OCI-LY7 (cell line): ENCODE results near the gene PARL. TPM values are rescaled to one million over a fixed set of nuclear protein-coding genes. Genes with fewer than 3 reads are reported as not detected.

Experiments used
- Bru-seq: library from RNA; stranded (reverse); fragments of 400-500 nt; gene quantifications from one replicate; lab custom pipeline; 2021; lab: Mats Ljungman, UMichigan
- BruChase-seq, 2 experiments: library from RNA; stranded (reverse); fragments of 400-500 nt; gene quantifications; one replicate each; lab custom pipeline; 2021; lab: Mats Ljungman, UMichigan
- BruUV-seq: library from RNA; stranded (reverse); fragments of 400-500 nt; replicated peaks from 2 replicates; lab custom pipeline; 2021; lab: Mats Ljungman, UMichigan
- CTCF ChIA-PET: fragments of 300-600 bp; sonication (Branson Sonifier 250); formaldehyde crosslinking; loops from one replicate; lab custom pipeline; 2022; ENCODE audit warnings: antibody characterized with exemption; ENCODE audit not compliant: unreplicated experiment; lab: Charles Lee
- POLR2A ChIA-PET: fragments of 300-600 bp; sonication (Branson Sonifier 250); formaldehyde crosslinking; loops from one replicate; lab custom pipeline; 2022; ENCODE audit warnings: antibody characterized with exemption; lab: Charles Lee
- DNase-seq: peaks from one replicate; pipeline ENCODE4 v3.0.0-alpha.2; 2015; ENCODE audit warnings: low spot score
- H2AFZ ChIP-seq: fragments of 200-600 bp; sonication (generic), shearing (Covaris generic); 2 replicates; pipeline ENCODE4 v1.6.1; 2014; ENCODE audit warnings: mild to moderate bottlenecking, antibody characterized with exemption, low read length, moderate library complexity
- H3K27ac ChIP-seq: fragments of 200-600 bp; sonication (generic); 2 replicates; pipeline ENCODE4 v1.5.1; 2014; ENCODE audit warnings: mixed run types, low read depth, mild to moderate bottlenecking, moderate library complexity, low read length, inconsistent platforms; ENCODE audit not compliant: poor library complexity, severe bottlenecking
- H3K36me3 ChIP-seq: fragments of 200-600 bp; sonication (generic); 2 replicates; pipeline ENCODE4 v1.6.1; 2014; ENCODE audit warnings: mild to moderate bottlenecking, antibody characterized with exemption, low read length, moderate library complexity, mixed read lengths; ENCODE audit not compliant: insufficient read depth
- H3K4me1 ChIP-seq: fragments of 200-600 bp; sonication (generic); 2 replicates; pipeline ENCODE4 v1.5.1; 2014; ENCODE audit warnings: mild to moderate bottlenecking, low read length; ENCODE audit not compliant: insufficient read depth, poor library complexity, severe bottlenecking
- H3K4me2 ChIP-seq: fragments of 200-600 bp; sonication (generic); 2 replicates; pipeline ENCODE4 v1.6.1; 2014; ENCODE audit warnings: mild to moderate bottlenecking, low read length
- H3K4me3 ChIP-seq: fragments of 200-600 bp; sonication (generic); 2 replicates; pipeline ENCODE4 v1.5.1; 2014; ENCODE audit warnings: mild to moderate bottlenecking, low read depth, low read length; ENCODE audit not compliant: poor library complexity, severe bottlenecking
- H3K79me2 ChIP-seq: fragments of 200-600 bp; sonication (generic); 2 replicates; pipeline ENCODE4 v1.6.1; 2016; ENCODE audit warnings: low read depth, mild to moderate bottlenecking, low read length, moderate library complexity, mixed read lengths; ENCODE audit not compliant: insufficient read depth
- H3K9me2 ChIP-seq: fragments of 200-600 bp; sonication (generic); 2 replicates; pipeline ENCODE4 v1.6.1; 2016; ENCODE audit warnings: mild to moderate bottlenecking, low read length, mixed read lengths; ENCODE audit not compliant: insufficient read depth
- H3K9me3 ChIP-seq: fragments of 200-600 bp; sonication (generic); 2 replicates; pipeline ENCODE4 v1.6.1; 2014; ENCODE audit warnings: mild to moderate bottlenecking, mixed run types, low read length, mixed read lengths
- H4K20me1 ChIP-seq: fragments of 200-600 bp; sonication (generic); 2 replicates; pipeline ENCODE4 v1.6.1; 2014; ENCODE audit warnings: mild to moderate bottlenecking, antibody characterized with exemption, low read length, moderate library complexity, mixed read lengths; ENCODE audit not compliant: insufficient read depth
- EZH2phosphoT487 ChIP-seq: fragments of 200-600 bp; sonication (generic); IDR thresholded peaks from 2 replicates; pipeline ENCODE4 v1.6.1; 2018; ENCODE audit warnings: low read depth, borderline replicate concordance, mild to moderate bottlenecking, mixed run types, antibody characterized with exemption, low read length, moderate library complexity, mixed read lengths
- intact Hi-C: fragments of 100-400 bp; cut with micrococcal nuclease; formaldehyde crosslinking; loops from one replicate; pipeline ENCODE4 v1.10.0; 2022; ENCODE audit not compliant: unreplicated experiment
- long read RNA-seq: library from polyadenylated mRNA; stranded (forward); transcript quantifications from one replicate; pipeline ENCODE4 v2.0.0, GENCODE V29; 2022
- total RNA-seq, 2 experiments: library from RNA; depleted of rRNA in 1 of 2; stranded (reverse); fragments of >200 nt in 1 of 2; shearing (Covaris generic) in 1 of 2; gene quantifications; 2 replicates each; pipeline ENCODE4 v1.2.3, GENCODE V29; 2014 to 2022
- TF ChIP-seq, protein P1 (sequence below): fragments of 200-600 bp; sonication (generic); conservative IDR thresholded peaks from 2 replicates; pipeline ENCODE4 v1.5.1; 2014; ENCODE audit warnings: mild to moderate bottlenecking, antibody characterized with exemption, low read length, moderate library complexity, mixed read lengths

Gene PARL, protein sequence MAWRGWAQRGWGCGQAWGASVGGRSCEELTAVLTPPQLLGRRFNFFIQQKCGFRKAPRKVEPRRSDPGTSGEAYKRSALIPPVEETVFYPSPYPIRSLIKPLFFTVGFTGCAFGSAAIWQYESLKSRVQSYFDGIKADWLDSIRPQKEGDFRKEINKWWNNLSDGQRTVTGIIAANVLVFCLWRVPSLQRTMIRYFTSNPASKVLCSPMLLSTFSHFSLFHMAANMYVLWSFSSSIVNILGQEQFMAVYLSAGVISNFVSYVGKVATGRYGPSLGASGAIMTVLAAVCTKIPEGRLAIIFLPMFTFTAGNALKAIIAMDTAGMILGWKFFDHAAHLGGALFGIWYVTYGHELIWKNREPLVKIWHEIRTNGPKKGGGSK
- 43.5 and 46.1 TPM in 2 replicates for total RNA-seq (2014; rRNA removed; shearing (Covaris generic))
- total RNA-seq (2022): 68.2 and 69.3 TPM in 2 replicates
- Bru-seq, nascent RNA: percentile 81 among the genes with signal in this experiment
- BruChase-seq, experiment 1, labeled RNA remaining after a 6-hour chase: percentile 95 among the genes with signal in this experiment
- percentile 90 among the genes with signal in this experiment for BruChase-seq, experiment 2, labeled RNA remaining after a 2-hour chase
- long read RNA-seq, transcript PARL-202 (10 exons, 1,414 nt): major isoform, 104 of 129 reads
- long read RNA-seq, transcript PARL-205 (10 exons, 1,347 nt): minor isoform, 6 of 129 reads
- long read RNA-seq, transcript PARL-201 (9 exons, 1,240 nt): minor isoform, 6 of 129 reads
- long read RNA-seq, partial matches to known transcripts: 3 of 129 reads
- long read RNA-seq, other reads (novel, unspliced or antisense): 10 of 129 reads

DNA sequence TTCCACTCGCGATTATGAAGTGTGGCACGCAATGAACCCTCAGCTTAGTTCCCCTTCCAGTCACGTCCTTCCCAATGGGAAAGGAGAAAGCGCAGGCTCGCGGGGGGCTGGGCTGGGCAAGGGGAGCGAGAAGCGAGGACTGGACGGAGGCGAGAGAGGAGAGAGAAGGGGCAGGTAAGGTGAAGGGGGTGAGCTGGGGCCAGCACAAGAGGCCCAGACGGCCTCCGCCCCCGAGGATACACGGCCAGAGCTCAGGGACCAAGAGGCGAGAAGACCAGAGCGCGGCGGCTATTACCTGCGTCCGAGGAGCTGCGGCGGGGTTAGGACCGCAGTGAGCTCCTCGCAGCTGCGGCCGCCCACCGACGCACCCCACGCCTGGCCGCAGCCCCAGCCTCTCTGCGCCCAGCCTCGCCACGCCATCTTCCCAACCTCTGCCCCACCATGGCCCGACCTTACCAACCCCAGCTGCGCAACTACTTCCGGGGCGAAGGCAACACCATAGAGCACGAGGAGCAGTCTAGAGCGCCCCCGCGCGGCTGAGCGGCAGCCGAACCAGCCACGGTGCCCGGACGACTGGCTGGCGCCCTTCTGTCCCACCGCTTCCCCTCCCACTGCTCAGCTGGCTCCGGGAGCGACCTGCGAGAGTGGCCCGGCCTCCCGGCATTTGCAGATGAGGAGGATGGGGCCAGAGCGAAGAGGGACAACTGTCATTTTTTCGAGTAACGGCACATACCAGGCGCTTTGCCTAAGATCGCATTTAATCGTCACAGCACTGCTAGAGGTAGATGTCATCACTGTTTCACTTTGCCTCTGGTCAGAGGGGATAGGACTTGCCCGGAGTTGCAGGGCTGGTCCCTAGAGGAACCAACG lies at the start of gene PARL:
TSS of gene PARL (minus strand) at position 454 of the 870 bp plus-strand sequence. CDS start at position 420, 34 bp downstream.
- Histone ChIP-seq H3K4me2 (peak within 1 kb of the TSS; percentile 96), H3K79me2 (peaks cover 43% of the 10 kb centered on the region), H3K4me1 (peaks cover 19% of the 10 kb centered on the region), H3K27ac (peak within 1 kb of the TSS; percentile 47), H3K36me3 (peaks cover 14% of the 10 kb centered on the region; the same call in 1 of the 2 replicates), H4K20me1 (no peaks in the 10 kb centered on the region), H3K9me2 (no peaks in the 10 kb centered on the region), H3K4me3 (peak within 1 kb of the TSS; percentile 76), H2AFZ (peak within 1 kb of the TSS; percentile 85), H3K9me3 (no peaks in the 10 kb centered on the region)
- ChIA-PET CTCF (interaction anchor here (0.6 to 1.4 kb wide), 9 partner anchors 10 to 417 kb away, joined by 3 to 4 read pairs (median 3); partner anchors contain the start of gene ABCC5), POLR2A (interaction anchor here (0.6 to 2.1 kb wide), 13 partner anchors 9 to 417 kb away, joined by 3 to 14 read pairs (median 3); no protein-coding TSS in a partner anchor)
- intact Hi-C loops: loop anchor here (1.0 to 10.0 kb wide), 4 partner anchors 59 to 760 kb away; partner anchors contain the start of genes KLHL6 and MAP6D1
- no TSS peak for BruUV-seq
- peak; percentile 95 for DNase-seq
- TF ChIP-seq, protein P1, sequence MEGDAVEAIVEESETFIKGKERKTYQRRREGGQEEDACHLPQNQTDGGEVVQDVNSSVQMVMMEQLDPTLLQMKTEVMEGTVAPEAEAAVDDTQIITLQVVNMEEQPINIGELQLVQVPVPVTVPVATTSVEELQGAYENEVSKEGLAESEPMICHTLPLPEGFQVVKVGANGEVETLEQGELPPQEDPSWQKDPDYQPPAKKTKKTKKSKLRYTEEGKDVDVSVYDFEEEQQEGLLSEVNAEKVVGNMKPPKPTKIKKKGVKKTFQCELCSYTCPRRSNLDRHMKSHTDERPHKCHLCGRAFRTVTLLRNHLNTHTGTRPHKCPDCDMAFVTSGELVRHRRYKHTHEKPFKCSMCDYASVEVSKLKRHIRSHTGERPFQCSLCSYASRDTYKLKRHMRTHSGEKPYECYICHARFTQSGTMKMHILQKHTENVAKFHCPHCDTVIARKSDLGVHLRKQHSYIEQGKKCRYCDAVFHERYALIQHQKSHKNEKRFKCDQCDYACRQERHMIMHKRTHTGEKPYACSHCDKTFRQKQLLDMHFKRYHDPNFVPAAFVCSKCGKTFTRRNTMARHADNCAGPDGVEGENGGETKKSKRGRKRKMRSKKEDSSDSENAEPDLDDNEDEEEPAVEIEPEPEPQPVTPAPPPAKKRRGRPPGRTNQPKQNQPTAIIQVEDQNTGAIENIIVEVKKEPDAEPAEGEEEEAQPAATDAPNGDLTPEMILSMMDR: peak; percentile 86
- no peak for TF ChIP-seq EZH2phosphoT487

DNA sequence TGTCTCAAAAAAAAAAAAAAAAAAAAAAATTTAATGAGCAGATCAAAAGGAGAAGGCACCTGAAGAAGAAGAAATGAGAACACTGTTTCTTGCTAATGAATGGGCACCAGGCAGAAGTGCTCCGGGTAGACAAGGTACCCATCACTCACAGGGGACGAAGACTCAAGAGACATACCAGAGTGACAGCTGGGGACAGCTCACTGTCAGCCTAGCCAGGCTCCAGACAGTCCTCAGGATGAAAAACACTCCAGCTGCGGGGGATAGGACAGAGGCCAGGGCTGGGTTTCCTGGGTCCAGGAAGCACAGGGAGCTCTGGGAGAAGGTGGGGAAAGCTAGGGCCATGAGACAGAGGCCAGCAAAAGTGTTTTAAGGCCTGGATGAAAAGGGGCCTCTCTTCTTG lies 48.5 kb upstream of the PARL start:
- peaks cover 23% of the 10 kb centered on the region for H3K36me3 ChIP-seq
- H3K9me2 ChIP-seq: no peaks in the 10 kb centered on the region
- no peak for TF ChIP-seq EZH2phosphoT487
- TF ChIP-seq, protein P1: no peak
- no peak overlapping the region for H3K27ac ChIP-seq
- H3K79me2 ChIP-seq: no peaks in the 10 kb centered on the region
- ChIA-PET POLR2A (interaction anchor here (0.5 to 1.0 kb wide), 7 partner anchors 11 to 891 kb away, joined by 3 to 5 read pairs (median 3); no protein-coding TSS in a partner anchor), CTCF (no interaction called here)
- no peaks in the 10 kb centered on the region for H3K4me1 ChIP-seq
- intact Hi-C loops: no loop called here
- H2AFZ ChIP-seq: no peak overlapping the region
- no peak for DNase-seq
- no peaks in the 10 kb centered on the region for H3K9me3 ChIP-seq
- no peak overlapping the region for H3K4me3 ChIP-seq
- H3K4me2 ChIP-seq: no peak overlapping the region
- H4K20me1 ChIP-seq: no peaks in the 10 kb centered on the region
- no TSS peak for BruUV-seq
